Fibroblast of the aortic adventitia (primary cell): Measurements from ENCODE around the gene PLPP1. TPM values are rescaled to one million over a fixed set of nuclear protein-coding genes. Genes with fewer than 3 reads are reported as not detected.

Source experiments
- DNase-seq: peaks from one replicate; pipeline ENCODE4 v3.0.0-alpha.2; 2010; ENCODE audit warnings: low read depth
- H3K4me3 ChIP-seq: 2 replicates; pipeline ENCODE4 v1.5.1; 2011; ENCODE audit warnings: low read depth, mild to moderate bottlenecking, control low read depth, low read length, moderate library complexity
- CTCF ChIP-seq: IDR thresholded peaks from 2 replicates; pipeline ENCODE4 v1.5.1; 2011; ENCODE audit warnings: mild to moderate bottlenecking, low read length, control low read depth, inconsistent platforms; ENCODE audit not compliant: insufficient read depth
- total RNA-seq: library from RNA; depleted of rRNA; stranded (reverse); fragments of >200 nt; gene quantifications from 2 replicates; pipeline ENCODE4 v1.2.3, GENCODE V29; 2012; ENCODE audit warnings: low replicate concordance

The PLPP1 gene
- total RNA-seq, 1 donor = 71.8 TPM

DNA sequence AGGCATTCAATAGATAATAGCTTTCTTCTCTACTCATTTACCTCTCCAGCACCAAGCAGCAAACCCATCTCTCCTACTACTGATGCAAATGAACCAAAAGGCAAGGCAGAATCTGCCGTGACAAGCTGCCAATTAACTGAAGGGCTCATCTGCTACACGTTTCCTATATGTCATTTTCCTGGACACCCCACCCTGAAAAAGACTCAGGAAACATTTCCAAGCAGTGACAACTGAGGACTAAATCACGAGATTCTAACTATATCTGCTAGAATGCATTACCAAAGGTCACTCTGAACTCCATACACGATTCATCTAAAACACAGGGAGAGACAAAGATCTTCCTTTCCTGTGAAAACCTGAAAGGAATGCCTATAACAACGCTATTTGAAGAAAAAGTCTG, 12.9 kb downstream of the PLPP1 start:
- no peak for TF ChIP-seq CTCF
- no peak for DNase-seq
- H3K4me3 ChIP-seq = no peak overlapping the region

- no peak for DNase-seq
- H3K4me3 ChIP-seq = no peak overlapping the region
- no peak for TF ChIP-seq CTCF
Measured at GRCh38 chr5:55520117-55520839, 14.5 kb downstream of the PLPP1 start.

GRCh38 chr5:55518831-55519390, 15.9 kb downstream of the PLPP1 start:
- no peak for TF ChIP-seq CTCF
- no peak overlapping the region for H3K4me3 ChIP-seq
- DNase-seq = no peak

DNA sequence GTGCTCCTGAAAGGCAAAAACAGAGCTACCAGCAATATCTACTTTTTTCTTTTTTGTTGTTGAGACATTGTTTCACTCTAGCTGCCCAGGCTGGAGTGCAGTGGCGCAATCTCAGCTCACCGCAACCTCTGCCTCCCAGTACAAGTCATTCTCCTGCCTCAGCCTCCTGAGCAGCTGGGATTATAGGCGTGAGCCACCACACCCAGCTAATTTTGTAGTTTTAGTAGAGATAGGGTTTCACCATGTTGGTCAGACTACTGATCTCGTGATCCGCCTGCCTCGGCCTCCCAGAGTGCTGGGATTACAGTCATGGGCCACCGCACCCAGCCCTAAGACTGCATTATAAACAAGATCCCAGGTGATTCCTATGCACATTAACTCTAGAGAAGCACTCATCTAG, 17.0 kb downstream of the PLPP1 start:
- H3K4me3 ChIP-seq = no peak overlapping the region
- no peak for DNase-seq
- TF ChIP-seq CTCF = no peak

GRCh38 chr5:55511010-55511409, 23.8 kb downstream of the PLPP1 start:
- H3K4me3 ChIP-seq = no peak overlapping the region
- TF ChIP-seq CTCF = no peak
- no peak for DNase-seq

- no peak for DNase-seq
- no peak for TF ChIP-seq CTCF
- H3K4me3 ChIP-seq = no peak overlapping the region
Measured at GRCh38 chr5:55510523-55510880, 24.3 kb downstream of the PLPP1 start.
